HUDEP-2 (cell line): ENCODE data around the gene SH3RF3.

ENCODE experiments used
- DNase-seq, 76 experiments: peaks; one replicate each; lab custom pipeline; 2025; ENCODE audit not compliant: unreplicated experiment in 76 of 76; lab: John Stamatoyannopoulos, UW

The SH3RF3 gene

DNA sequence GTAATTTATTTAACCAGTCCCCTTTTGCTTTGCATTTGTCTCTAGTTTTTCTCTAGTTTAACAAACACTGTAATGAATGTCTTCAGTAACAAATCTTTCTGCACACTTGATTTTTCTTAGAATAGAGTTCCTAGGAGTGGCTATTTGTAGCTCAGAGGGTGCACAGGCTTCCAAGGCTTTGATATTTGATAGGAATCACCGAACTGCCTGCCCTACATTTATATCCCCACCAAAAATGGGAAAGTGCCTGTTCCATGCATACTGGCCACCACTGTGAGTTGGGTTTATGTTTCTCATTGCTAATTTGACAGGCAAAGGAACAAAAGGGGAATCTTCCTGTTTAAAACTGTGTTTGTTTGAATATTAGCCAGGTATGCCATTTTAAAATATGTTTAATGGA, 238.7 kb downstream of the SH3RF3 start:
- DNase-seq, result no peak

DNA sequence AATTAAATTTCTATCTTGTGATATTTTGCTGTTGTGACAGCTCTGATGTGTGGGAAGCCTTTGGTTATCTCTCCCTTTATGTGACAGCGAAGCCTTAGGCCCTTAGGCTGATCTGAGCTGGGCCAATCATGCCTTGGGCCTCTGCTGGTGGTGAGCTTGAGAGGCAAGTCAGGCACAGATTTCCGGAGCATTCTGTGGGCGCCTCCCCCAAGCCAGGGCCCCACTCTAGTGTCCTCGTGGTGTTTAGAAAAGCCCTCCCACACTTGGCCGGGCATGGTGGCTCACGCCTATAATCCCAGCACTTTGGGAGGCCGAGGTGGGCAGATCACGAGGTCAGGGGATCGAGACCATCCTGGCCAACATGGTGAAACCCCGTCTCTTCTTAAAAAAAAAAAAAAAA, 239.8 kb downstream of the SH3RF3 start:
- no peak for DNase-seq

DNA sequence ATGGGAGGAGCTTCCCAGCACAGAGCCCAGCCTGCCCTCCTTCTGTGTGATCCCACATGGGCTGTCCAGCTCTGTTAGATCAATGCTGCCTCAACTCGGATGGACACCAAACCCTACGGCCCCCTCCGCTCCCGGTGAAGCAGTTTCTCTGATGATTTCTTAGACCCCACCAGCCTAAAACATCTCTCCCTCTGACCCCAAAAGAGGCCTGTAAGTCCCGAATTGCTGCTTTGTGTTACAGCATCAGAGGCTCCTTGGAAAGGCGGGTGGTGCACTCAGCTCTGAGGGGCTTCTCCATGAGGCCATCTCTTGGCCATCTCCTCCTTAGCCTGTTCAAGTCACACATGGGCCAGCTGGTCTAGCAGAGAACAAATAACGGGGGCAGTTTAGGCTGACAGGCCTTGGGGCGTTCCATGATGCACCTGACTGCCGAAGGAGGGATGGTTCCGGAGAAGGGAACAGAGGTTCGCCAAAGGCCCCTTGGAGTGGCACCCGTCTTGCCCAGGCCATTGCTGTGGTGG, 240.7 kb downstream of the SH3RF3 start:
- no peak for DNase-seq

DNA sequence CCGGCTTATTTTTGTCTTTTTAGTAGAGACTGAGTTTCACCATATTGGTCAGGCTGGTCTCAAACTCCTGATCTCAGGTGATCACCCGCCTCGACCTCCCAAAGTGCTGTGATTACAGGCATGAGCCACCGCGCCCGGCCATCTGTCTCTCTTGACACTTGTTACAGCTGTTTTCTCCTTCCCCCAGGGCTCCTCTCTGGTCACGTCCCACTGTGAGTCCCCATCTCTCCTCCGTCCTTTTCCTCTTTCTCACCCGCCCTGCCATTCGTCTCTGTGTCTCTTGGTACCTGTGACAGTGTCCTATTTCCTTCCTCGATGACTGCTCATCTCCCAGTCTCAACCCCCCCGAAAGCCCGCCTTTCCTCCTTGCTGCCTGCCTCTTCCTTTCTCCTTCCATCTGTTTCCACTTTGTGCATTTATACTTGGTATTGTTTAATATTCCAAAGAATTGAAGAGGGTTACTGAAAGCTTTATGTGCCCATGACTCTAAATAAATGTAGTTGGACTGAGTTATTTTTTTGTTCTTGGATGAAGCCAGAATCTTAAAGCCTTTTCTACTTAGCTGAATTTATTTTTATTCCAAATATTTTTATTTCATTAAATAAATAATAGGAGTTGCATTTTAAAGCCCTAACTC, 241.5 kb downstream of the SH3RF3 start:
- DNase-seq, result no peak

DNA sequence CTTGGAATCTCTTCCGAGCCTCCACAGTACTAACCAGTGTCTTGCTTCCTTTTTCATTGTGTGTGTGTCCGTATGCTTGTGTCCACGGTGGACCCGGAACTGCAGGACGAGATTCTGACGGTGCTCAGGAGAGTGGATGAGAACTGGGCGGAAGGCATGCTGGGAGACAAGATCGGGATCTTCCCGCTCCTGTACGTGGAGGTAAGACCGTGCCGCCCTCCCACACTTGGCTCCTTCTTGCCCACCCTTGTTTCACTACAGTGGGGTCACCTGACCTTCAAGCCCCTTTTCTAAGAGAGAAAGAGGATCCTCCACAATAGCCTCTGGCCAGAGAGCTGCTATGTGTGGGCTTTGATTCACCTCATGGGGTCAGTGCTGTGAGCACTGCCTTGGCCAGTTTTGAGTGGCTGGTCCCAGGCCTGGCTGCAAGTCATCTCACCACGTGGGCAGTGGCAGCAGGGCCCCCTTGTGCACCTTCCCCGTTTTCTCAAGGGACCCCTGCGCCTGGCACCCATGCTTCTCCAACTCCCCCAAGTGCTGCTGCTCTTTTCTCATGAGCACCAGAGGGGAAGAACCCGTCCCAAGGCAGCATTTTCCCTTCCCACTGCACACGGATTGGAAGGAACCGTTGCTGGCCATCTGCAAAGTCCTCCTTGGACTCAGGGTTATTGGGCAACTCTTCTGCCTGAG, 242.6 kb downstream of the SH3RF3 start:
- DNase-seq, result no peak

DNA sequence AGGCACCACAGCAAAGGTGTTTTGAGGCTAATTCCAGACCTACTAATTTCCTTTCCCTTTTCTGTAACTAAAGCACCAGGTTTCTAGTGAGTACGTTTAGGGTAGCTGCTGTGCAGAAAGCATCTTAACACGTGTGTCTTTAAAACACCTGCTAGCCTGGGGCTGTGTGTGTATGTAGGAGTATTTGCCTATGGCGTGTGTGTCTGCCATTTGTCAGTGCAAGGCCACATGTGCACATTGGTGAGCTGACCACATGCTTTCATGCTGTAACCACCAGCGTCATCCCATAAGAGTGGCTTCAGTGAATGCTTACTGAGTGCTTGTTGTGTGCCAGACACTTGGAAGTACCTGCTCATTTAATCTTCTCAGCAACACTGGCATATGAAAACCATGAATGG, 243.2 kb downstream of the SH3RF3 start:
- DNase-seq, result no peak

DNA sequence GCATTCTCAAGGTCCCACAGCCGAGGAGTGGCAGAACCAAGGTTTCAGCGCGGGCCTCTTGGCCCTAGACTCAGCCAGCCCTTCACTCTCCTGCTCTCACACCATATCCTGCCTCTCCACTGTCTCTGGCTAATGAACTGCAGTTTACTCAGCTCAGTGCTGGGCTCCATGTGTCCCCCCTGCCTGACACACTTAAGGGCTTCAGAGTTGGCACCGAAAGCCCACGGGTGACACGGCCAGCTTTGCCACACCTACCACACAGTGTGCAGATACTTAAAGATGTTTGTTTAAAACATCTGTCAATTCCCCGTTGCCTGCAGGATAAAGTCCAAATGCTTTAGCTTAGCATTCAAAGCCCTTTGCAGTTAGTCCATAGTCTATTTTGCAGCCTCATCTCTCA, 243.6 kb downstream of the SH3RF3 start:
- no peak for DNase-seq

DNA sequence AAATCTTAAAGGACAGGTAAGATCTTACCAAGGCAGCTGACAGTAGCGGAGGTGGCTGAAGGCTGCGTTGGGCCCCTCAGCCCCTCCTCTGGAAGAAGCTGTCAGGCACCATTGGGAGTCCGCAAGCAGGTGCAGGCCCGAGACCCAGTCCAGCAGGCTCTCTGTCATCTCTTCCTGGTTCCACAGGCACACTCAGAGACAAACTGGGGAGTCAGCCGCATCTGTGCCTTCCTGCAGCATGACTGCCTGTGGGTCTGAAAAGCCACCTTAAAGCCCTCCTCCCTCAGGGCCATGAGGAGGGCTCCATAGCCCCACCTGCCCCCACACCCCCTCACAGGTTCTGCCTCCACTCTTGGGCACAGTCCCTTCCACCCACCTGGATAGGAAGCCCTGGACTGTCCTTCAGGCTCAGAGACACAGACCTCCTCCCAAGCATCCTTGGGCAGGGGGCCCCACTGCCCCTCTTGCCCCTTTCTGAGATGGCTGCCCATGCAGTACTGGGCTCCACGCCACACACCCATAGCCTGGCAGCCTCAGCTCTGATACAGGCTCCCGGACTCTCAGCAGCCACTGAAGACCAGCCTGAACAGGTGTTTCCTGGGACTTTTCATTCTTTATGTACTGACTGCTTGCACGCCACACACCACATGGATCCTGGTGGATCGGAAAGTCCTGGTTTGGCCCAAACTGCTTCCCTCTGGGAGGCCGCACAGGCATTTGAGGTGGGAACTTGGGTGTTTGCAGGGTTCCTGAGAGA, 245.0 kb downstream of the SH3RF3 start:
- DNase-seq, result no peak

DNA sequence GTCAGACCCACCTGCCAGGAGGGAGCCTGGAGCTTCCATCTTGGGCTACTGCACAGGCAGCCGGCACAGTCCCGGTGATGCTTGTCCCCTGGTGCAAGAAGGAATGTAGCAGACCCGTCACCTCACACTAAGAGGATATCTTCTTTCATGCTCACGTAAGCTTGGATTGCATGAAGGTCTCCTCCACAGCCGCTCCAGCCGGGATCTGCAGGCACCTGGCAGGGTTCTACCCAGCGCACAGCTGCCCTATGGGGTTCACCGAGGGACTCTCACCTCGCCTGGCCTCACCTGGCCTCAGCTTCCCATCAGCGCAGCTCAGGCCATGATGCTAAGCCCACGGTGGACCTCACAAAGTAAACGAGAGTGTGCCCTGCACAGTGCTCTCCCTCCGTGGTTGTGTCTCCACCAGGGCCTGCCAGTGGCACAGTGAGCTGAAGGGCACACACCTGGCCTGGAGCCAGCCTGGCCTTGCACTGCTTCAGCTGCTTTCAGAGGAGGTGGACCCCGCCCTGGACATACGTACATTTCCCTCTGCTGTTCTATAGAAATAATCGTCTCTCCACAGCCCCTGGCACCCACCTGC, 245.6 kb downstream of the SH3RF3 start:
- no peak for DNase-seq

DNA sequence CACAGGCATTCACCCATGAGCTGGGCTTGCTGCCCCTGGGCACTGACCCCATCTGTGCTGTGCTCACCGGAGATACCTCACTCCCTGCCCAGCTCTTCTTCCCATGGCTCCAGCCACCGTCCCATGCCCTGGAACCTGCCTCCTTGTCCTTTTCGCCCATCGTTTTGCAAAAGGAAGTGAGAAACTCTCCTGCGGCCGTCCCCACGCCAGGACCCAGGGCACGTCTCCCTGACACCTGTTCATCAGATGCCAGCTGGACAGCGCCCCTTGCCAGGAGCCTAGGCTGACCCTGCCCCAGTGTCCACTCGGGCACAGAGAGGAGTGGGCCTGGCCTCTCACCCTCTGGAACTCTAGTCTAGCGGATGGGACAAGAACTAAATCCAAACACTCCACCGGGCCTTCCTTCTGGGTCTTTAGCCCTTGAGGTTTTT, 246.1 kb downstream of the SH3RF3 start:
- DNase-seq, result no peak

DNA sequence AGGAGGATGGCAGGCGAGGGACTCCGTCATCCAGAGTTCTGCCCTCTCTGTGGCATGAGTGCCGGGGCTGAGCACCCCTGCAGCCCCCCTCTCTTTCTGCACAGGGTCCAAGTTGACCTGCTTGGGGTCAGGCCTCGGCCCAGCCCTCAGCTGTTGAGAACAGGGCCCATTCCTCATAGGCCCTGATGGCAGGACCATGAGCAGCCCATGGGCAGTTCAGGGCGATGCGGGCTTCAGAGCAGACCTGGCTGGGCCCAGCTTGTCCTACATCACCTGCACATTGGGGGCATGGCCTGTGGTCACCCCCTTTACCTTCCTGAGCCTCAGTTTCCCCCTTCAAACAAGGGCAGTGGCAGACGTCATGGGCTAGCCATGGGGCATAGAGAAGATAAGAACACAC, 246.7 kb downstream of the SH3RF3 start:
- DNase-seq, result no peak

DNA sequence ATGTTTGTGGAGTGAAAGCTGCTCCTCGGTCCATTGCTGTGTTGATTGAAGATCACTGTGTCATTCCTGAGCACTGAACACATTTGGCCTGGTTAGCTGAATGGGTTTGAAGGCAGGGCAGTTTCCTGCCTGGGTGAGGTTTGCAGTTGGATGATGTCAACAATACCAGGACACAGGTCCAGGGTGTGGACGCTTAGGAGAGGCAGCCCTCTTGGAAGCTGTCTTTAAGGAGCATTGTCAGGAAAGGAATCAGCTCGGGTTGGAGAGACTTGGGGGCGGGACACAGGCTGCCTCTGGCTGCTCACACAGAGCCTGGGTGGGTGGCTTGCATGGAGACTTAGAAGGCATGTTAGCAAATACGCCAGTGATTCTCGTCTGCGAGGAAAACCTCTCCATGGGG, 247.1 kb downstream of the SH3RF3 start:
- no peak for DNase-seq

DNA sequence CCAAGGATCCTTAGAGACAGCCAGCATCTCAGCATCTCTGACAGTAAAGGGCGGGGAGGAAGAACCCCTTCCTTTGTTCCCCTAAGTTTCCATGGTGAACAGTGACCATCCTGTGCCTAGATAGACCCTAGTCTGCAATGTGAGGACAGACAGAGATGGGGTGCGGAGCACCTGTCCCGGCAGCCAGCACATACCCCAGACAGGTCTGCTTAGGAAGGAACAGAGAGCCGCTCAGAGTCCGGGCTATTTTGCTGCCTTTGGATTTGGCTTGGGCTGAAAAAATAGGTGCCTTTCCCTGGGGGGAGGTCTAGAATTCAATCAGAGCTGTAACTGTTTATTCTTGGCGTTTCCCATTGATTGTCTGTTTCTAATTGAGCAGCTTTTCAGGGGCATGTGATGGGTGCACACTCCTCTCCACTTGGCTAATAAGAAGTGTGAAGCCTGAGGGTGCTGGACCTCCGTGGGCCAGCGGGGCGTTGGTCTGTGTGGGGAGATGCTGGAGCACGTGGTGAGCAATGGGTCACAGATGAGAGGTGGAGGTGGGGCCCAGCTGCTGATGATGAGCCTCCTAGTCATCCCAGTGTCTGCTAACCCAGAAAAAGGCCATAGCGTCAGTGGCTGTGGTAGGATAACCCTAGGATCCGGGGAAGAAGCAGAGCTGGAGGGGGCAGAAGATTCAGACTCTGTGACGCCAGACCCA, 247.9 kb downstream of the SH3RF3 start:
- no peak for DNase-seq

DNA sequence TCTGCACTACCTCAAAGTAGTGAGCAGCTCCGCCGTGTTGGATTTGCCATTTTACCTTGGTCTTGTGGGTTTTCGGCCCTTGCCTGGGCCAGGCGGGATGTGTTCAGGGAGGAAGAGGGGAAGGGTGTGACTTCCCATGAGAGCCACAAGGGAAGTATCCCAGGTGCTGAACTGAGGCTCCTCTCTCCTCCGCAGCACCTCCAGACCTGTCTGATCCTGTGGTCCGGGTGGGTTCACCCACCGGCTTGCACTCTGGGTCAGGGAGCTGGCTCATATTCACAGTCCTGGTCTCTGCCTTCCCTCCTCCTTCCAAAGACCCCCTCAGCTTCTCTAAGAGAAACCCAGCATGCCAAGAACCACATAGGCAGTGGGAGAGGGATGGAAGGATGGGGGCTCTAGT, 249.0 kb downstream of the SH3RF3 start:
- no peak for DNase-seq

DNA sequence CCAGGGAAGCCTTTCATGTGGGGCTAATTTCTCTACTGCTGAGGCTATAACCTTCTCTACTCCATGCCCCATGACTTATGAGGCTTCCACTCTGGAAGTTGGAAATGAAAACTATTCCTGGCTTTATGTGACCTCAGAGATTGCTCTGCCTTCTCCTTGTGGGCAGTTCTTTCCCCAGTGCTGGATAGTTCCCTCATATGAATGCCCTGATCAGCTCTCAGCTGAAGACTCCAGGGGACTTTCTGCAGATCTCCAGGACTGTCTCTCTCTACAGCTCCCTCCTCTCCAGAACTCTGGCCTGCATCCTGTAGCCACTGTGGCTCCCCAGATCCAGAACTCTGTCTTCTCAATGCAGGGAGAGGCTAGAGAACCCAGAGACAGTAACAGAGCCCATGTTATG, 249.7 kb downstream of the SH3RF3 start:
- DNase-seq, result no peak

DNA sequence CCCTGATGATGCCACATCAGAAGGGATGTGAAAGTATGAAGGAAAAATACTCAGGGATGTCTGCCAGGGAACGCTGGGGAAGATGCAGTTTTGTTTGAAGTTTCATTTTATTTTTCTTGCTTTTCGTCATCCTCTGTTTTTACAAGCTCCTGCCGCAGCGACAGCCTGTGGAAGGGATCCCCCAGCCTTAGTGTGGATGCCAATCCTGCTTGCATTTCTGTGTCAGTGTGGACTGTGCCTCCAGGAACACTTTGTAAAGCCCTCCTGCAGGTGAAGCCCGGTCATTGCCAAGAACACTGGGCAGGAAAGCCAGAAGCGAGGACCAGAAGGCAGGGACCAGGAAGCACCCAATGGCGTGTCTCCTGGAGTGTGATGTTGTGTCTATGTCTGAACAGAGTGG, 250.5 kb downstream of the SH3RF3 start:
- DNase-seq, result no peak

DNA sequence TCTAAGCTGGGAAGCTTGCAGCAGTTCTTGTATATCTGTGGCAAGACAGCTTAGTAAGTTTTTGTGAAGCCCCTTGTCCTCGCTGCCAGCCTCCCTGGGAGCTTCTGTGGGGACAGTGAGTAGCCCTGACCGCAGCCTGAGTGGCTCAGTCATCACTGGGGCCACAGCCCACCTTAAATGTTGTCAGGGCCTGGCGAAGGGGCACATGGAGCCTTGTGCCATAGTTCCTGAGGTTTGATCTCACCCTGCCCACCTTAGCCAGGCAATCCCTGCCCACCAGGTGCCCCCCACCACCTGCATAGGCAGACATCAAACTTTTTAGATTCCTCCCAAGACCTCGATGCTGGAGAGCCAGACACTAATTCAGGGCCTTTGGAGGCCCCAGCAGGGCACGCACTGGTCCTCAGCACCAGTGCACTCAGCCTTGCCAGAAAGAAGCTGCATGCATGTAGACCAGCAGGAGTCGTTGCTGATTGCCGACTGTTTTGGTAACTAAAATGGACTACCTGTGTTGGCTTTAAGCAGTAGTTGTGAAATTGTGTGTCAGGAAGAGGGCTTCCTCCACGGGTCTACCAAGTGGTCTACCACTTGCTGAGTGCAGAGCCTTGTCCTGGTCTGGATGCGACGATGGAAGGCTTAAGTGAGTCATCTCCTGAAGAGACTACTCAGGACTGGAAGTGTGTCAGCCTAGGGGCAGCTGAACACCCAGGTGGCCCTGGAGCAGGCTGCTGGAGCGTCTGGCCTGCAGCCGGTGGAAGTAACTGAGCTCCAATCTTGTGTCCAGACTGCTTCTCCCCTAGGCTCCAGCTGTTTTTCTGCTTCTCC, 251.7 kb downstream of the SH3RF3 start:
- DNase-seq, result no peak

DNA sequence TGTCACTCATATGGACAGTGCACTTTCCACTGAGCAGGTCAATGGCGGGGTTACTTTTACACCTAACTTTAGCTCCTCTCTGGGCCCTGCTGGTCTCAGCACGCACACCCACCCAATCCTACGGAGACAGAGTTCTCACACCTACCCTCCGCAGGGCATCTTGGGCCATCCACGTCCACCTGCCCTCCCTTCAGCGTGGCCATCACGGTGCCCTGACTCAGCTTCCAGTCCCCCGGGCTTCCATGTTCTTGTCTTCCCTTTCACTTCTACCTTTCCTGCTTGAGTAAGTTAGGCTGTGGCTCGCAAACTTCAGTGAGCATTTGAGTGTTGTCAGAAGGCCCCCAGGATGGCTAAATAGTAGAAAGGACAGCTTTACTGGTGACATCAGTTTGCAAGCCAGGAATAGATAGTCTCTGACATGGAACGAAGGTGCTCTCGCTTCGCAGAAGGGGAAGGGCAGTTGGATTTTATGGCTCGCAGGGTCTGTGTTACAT, 252.4 kb downstream of the SH3RF3 start:
- DNase-seq, result no peak

DNA sequence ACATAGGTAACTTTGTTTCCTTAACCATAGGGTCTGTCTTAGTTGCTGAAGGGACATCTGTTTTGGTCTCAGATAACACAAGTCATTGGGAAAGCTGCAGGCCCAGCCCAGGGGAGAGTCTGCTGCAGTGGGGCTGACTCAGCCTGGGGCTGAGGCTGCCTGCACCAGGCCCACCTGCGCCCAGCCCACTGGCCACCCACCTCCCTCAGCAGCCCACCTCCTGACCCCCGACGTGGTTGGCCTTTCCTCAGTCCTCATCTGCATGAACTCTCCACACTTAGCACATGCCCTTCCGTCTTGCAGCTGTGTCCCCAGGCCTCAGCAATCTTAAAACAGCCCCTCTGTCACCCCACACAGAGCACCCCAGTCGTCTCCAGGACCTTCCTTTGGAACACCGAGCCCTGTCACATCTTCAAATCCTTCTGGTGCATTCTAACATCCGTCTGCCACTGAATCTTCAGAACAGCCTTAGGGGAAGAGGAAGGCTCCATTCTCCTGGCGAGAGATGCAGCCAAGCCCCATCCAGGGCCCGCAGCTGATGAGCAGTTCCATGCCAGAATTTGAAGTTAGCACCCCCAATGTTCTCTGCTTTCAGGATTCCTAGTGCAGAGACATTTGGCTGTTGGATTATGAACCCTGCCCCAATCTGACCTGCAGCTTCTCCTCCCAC, 253.4 kb downstream of the SH3RF3 start:
- DNase-seq, result no peak
